Retina (tissue), 1 donor: ENCODE results near the gene MUC3A.

ENCODE experiments used
- DNase-seq: peaks from one replicate; pipeline ENCODE4 v3.0.0-alpha.2; 2016

The MUC3A gene

DNA sequence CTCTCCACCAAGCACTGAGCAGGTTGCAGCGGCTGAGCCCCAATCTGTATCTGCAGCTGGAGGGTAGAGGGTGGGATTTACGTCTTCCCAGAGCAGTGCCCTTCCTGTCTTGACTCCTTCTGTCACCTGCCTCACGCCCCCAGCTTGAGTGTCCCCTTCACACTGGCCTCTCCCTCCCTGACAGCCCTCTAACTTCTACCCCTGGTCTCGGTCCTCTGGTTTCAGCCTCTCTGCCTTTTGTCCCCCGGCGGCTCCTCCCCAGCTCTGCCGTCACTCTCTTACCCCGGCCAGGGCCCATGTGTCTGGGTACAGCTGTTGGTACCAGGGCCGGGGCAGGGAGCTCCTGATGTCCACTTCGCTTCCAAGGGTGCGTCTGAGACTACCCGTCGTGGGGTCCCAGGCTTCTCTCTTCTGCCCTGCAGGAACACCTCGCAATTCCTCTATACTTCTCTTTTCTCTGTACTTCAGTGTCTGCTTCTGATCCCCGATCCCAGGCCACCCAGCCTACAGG, 654 bp downstream of the MUC3A start:
- no peak for DNase-seq

DNA sequence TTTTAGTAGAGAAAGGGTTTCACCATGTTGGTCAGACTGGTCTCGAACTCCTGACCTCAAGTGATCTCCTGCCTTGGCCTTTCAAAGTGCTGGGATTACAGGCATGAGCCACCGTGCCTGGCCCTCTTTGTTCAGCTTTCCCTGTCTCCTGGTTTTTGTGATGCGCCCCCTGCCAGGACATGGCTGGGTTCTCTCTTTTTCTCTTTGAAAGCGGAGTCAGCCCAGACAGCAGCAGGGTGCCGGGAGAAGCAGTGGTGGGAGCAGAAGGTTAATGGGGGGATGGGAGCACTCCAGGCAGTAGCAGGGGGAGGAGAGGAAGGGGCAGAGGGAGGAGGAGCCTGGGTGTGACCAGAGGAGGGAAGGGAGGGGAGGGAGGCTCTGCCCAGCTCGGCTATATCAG, 1.8 kb downstream of the MUC3A start:
- DNase-seq = peak; percentile 60

- no peak for DNase-seq
These were observed 2.7 kb downstream of the MUC3A start for GRCh38 chr7:100951888-100952560.

DNA sequence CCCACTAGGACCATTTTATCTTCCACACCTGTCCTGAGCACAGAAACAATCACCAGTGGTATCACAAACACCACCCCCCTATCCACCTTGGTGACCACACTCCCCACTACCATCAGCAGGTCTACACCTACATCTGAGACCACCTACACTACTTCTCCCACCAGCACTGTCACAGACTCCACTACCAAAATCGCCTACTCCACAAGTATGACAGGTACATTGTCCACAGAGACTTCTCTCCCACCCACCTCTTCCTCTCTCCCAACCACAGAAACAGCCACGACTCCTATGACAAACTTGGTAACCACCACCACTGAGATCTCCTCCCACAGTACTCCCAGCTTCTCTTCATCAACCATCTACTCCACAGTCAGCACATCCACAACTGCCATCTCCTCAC, 3.3 kb downstream of the MUC3A start:
- DNase-seq = no peak

- DNase-seq = no peak
These were observed 8.6 kb downstream of the MUC3A start for GRCh38 chr7:100957832-100958421.

DNA sequence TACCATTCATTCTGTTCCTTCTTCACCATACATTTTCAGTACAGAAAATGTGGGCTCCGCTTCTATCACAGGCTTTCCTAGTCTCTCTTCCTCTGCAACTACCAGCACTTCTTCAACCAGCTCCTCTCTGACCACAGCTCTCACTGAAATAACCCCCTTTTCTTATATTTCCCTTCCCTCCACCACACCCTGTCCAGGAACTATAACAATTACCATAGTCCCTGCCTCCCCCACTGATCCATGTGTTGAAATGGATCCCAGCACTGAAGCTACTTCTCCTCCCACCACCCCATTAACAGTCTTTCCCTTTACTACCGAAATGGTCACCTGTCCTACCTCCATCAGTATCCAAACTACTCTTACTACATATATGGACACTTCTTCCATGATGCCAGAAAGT, 10.6 kb downstream of the MUC3A start:
- DNase-seq = no peak

DNA sequence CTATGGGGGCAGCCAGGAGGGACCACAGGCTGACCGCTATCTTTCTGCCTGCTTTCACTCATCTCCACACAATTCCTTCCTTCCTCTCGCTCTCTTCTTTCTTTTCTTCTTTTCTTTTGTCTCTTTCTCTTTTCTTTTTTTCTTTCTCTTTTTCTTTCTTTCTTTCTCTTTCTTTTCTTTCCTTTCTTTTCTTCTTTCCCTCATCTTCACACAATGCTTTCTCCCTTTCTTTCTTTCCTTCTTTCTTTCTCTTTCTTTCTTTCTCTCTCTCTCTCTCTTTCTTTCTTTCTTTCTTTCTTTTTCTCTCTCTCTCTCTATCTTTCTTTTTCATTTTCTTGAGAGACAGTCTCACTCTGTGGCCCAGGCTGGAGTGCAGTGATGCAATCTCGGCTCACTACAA, 13.2 kb downstream of the MUC3A start:
- no peak for DNase-seq

GRCh38 chr7:100963386-100963785, 14.1 kb downstream of the MUC3A start:
- DNase-seq = no peak

- DNase-seq = no peak
These were observed 14.5 kb downstream of the MUC3A start for GRCh38 chr7:100963874-100964273.

GRCh38 chr7:100964630-100965029, 15.3 kb downstream of the MUC3A start:
- no peak for DNase-seq

DNA sequence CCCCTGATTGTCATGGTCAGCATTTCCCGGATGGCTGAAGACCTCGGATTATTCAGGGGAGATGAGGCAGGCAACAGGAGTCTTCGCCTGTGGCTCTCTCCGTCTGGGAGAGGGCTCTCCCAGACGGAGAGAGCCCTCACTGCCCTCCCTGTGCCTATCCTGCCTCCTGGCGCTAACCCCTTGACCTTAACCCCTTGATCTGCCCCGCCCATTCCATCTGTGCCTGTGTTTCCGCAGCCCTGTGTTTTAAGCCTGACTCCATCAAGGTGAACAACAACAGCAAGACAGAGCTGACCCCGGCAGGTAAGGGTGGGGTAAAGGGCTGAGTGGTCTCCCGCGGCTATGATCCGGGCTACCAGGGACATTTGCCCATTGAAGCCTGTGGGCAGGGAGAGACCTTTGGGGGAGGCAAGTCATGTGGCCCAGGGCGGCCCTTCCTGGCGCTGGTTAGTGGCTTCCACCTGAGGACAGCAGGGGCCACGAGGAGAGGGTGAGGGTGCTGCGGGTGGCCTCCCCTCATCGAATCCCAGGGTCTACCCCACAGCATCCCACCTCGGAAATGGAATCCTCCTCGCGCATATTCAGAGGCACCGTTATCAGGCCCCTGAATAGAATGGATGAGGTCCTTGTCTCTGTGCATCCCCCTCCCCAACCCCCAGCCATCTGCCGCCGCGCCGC, 15.8 kb downstream of the MUC3A start:
- no peak for DNase-seq

DNA sequence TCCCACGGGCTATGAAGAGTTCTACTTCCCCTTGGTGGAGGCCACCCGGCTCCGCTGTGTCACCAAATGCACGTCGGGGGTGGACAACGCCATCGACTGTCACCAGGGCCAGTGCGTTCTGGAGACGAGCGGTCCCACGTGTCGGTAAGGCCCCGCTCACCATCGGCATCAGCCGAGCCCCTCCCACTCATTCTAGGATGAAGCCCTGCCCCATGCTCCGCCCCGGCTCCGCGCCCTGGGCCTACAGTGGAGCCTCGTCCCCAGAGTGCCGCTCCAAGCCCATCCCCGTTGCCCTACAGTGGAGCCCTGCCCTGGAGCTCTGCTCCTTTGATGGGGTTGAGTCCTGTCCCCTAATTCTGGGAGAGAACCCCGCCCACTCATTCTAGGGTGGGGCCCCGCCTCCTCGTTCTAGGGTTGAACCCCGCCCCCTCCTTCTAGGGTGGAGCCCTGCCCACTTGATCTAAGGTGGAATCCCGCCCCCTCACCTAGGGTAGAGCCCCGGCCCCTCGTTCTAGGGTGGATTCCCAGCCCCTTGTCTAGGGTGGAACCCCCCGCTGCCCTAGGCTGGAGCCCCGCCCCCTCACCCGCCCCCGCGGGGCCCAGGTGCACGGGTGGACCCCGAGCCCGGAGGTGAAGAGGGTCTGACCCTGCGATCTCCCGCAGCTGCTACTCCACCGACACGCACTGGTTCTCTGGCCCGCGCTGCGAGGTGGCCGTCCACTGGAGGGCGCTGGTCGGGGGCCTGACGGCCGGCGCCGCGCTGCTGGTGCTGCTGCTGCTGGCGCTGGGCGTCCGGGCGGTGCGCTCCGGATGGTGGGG, 16.6 kb downstream of the MUC3A start:
- peak; percentile 87 for DNase-seq

- peak; percentile 56 for DNase-seq
These were observed 17.4 kb downstream of the MUC3A start for GRCh38 chr7:100966542-100967291.

- peak; percentile 37 for DNase-seq
These were observed 18.0 kb downstream of the MUC3A start for GRCh38 chr7:100967292-100967863.

GRCh38 chr7:100968031-100968430, 18.7 kb downstream of the MUC3A start:
- DNase-seq = no peak

DNA sequence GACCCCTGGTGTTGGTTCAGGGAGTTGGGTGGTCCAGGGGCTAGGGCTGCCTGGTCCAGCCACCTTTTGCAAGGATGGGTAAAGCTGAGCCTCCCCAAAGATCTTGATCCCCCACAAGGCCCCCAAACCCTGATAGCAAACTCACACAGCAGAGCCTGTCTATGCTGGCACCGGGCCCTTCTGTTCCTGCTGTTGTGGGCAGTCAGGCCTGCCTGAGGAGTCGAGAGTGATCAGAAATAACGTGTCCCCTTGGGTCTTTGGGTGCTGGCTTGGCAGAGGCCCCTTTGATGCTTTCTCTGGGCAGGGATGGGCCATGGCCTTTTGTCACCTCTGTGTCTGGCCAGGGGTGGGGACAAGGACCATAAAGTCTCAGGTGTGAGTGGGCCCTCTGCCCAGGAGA, 19.3 kb downstream of the MUC3A start:
- no peak for DNase-seq

DNA sequence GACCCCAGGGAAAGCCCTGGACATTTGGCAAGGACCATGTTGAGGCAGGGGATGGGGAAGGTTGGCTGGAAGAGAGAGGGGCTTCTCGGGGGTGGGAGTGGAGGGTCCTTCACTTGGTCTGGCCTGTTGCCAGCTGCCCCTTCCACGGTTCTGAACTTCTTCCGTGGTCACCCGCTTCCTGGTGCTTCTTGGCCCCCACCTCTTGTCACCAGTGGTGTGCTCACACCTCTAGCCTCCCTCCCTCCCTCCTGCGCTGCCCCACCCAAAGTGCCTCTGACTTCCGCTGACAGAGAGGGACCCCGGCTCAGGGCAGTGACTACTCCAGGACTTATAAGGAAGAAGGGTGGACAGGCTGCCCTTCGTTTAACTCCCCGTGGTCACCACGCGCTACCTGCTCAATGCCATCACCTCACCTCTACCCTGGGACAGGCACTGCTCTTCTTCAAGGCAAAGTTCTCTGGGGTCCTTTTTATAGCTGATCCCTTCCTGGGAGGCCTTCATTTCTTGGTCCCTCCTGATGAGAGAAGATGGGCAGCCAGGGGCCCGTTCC, 19.8 kb downstream of the MUC3A start, which contains the start of gene MUC12:
Gene MUC12 (plus strand): TSS at position 500 of the 550 bp plus-strand sequence. CDS start 58 bp downstream, outside the sequence.
- no peak for DNase-seq

- DNase-seq = no peak
These were observed 22.0 kb downstream of the MUC3A start for GRCh38 chr7:100971111-100972001.

DNA sequence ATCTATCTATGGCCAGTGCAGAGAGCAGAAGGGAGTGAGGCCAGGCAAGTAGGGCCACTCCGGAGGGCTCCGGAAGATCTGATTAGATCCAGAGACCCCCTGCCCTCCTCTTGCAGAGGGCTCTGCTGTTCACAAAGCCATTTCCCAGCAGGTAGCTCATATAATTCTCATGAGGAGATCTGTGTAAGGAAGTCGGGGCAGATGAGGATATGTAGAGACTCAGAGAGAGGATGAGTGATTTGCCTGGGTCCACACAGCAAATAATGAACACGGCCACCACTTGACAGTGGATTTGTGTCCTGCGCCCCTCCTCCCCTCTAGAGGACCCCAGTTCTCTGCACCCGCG, 22.6 kb downstream of the MUC3A start:
- no peak for DNase-seq

DNA sequence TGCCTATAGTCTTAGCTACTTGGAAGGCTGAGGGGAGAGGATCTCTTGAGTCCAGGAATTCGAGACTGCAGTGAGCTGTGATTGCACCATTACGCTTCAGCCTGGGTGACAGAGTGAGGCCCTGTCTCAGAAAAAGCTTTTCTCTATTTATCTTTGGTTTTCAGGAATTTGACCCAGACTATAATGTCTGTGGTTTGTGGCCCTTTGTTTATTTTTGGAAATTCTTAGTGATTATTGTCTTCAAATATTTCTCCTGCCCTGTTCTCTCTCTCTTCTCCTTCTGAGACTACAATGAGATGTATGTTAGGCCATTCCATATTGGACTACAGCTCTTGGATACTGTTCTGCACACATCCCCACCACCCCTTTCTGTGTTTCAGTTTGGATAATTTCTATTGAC, 24.7 kb downstream of the MUC3A start:
- no peak for DNase-seq

DNA sequence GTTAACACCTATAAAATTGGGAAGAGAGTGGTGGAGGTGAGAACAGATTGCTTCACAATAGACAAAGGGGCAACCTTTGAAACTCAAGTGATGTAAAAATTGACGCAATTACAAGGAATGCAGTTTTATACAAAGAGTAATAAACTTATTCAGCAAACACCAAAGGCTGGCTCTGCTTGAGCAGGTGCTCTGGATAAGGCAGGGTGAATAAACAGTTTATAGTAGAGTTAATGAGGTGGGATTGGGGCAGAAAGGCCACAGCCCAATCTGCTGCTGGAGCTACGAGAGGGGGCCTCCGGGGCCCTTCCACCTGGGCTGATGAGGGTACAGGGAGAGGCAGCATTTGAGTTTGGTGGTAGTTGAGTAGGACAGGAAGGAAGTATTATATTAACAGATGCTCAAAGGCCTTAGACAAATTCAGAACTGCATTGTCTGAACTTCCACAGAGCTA, 26.1 kb downstream of the MUC3A start:
- no peak for DNase-seq
